Measurements from ENCODE around the gene MBLAC1. TPM values are rescaled to one million over a fixed set of nuclear protein-coding genes. Genes with fewer than 3 reads are reported as not detected.

MBLAC1 gene
- total and polyA plus RNA-seq, 2 donors from 2014 or later: 2.4 to 3.7 TPM

DNA sequence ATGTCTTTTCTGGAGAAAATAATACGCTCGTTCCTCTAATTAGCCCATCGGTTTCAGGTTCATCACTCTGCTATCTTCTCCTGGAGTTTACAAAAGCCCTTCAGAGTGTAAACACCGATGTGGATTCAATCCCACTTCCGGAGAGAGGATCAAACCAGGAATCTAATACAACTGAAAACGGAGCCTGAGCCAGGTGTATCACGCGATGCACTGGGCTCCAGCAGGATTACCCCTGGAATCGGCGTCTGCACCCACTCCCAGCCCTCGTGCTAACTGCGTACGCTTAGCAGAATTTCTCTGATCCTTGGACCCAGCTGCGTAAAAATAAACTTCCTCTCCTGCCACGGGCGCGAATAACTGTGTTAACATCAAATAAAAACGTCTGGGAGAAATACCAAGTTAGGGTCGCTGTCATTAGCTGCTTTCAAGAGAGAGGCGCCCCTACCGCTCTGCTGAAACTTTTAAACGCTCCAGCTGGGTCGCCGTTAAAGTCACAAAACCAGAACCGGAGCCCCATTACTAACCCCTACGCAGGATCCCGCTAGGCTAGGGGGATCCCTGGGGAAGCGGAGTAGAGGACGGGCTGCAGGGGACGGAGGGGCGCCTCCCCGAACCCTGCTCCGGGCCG is 45.7 kb upstream of the MBLAC1 start:
- peaks cover 0 to 3% (median 0%) of the 10 kb centered on the region in 3 donors for H3K9me3 ChIP-seq (ENCODE audit: control insufficient read depth in 2 of 3, insufficient read depth in 1 of 3, low read length in 3 of 3)
- peaks cover 0 to 11% (median 4%) of the 10 kb centered on the region in 3 donors for H3K36me3 ChIP-seq (ENCODE audit: control insufficient read depth in 2 of 3, insufficient read depth in 3 of 3, low read length in 3 of 3)
- H3K4me3 ChIP-seq (ENCODE audit: low read length in 3 of 3): peak overlapping the region; percentile 97 to 98 (median 98)
- no peaks in the 10 kb centered on the region for H3K27me3 ChIP-seq (ENCODE audit: control insufficient read depth, insufficient read depth, low read length)
- peak in 3 of 5 donors; percentile 26 to 64 (median 50) for DNase-seq
- no peak for FAIRE-seq
- peaks cover 2 to 21% (median 10%) of the 10 kb centered on the region in 3 donors for H3K4me1 ChIP-seq (ENCODE audit: control insufficient read depth in 2 of 3, insufficient read depth in 2 of 3, low read depth in 1 of 3, low read length in 3 of 3)
- H3K27ac ChIP-seq (ENCODE audit: low read depth in 2 of 2, low read length in 2 of 2): peak overlapping the region; percentile 53 to 71
- TF ChIP-seq, protein P1, sequence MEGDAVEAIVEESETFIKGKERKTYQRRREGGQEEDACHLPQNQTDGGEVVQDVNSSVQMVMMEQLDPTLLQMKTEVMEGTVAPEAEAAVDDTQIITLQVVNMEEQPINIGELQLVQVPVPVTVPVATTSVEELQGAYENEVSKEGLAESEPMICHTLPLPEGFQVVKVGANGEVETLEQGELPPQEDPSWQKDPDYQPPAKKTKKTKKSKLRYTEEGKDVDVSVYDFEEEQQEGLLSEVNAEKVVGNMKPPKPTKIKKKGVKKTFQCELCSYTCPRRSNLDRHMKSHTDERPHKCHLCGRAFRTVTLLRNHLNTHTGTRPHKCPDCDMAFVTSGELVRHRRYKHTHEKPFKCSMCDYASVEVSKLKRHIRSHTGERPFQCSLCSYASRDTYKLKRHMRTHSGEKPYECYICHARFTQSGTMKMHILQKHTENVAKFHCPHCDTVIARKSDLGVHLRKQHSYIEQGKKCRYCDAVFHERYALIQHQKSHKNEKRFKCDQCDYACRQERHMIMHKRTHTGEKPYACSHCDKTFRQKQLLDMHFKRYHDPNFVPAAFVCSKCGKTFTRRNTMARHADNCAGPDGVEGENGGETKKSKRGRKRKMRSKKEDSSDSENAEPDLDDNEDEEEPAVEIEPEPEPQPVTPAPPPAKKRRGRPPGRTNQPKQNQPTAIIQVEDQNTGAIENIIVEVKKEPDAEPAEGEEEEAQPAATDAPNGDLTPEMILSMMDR (IDR thresholded peaks at IDR 0.05; ENCODE audit: borderline replicate concordance, extremely low read depth, insufficient read depth): no peak
- intact Hi-C loops (cut with DNase I): no loop called here
- peak overlapping the region; percentile 87 to 96 (median 96) for H3K9ac ChIP-seq (ENCODE audit: low read length in 3 of 3)

DNA sequence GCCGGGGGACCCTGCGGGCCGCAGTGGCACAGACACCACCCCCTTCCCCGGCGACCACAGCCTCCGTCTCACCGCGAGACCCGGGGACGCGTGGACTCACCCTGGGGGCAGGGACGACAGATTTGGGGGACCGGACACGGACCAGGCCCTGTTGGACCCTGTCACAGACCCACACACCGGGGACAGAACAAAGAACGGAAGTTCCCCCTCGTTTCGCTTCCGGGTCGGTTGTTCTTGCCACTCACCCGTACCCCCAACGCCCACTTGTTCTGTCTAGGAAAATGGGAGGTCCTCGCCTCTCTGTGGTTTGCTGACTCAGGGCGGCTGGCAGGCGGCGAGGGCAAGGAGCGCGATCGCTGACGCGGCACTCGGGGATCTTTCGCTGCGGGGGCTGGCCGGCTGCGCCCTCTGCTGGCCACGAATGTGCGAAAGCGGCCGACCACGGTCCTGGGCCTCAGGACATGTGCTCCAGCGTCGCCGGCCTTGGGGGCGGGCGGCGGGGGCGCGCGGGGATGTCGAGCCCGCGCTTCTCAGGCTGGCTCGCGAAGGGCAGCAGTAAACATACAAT is 45.1 kb upstream of the MBLAC1 start, which contains the start of gene ZNF3:
Gene ZNF3, minus strand, starts transcription at position 189 of the 568 bp plus-strand sequence. CDS start 4,366 bp downstream, outside the sequence.
- Histone ChIP-seq H3K27ac (ENCODE audit: low read depth in 2 of 2, low read length in 2 of 2) (peak within 1 kb of the TSS; percentile 71 to 81), H3K4me3 (ENCODE audit: low read length in 3 of 3) (peak within 1 kb of the TSS; percentile 97 to 98 (median 98)), H3K4me1 (ENCODE audit: control insufficient read depth in 2 of 3, insufficient read depth in 2 of 3, low read depth in 1 of 3, low read length in 3 of 3) (peaks cover 2 to 21% (median 10%) of the 10 kb centered on the region in 3 donors), H3K36me3 (ENCODE audit: control insufficient read depth in 2 of 3, insufficient read depth in 3 of 3, low read length in 3 of 3) (peaks cover 0 to 11% (median 4%) of the 10 kb centered on the region in 3 donors), H3K9ac (ENCODE audit: low read length in 3 of 3) (peak within 1 kb of the TSS; percentile 87 to 96 (median 96)), H3K9me3 (ENCODE audit: control insufficient read depth in 2 of 3, insufficient read depth in 1 of 3, low read length in 3 of 3) (peaks cover 0 to 3% (median 0%) of the 10 kb centered on the region in 3 donors), H3K27me3 (ENCODE audit: control insufficient read depth, insufficient read depth, low read length) (no peaks in the 10 kb centered on the region)
- peak; percentile 85 for FAIRE-seq
- intact Hi-C loops (cut with DNase I): no loop called here
- DNase-seq: peak; percentile 99 to 100 (median 100)
- TF ChIP-seq, protein P1 (IDR thresholded peaks at IDR 0.05; ENCODE audit: borderline replicate concordance, extremely low read depth, insufficient read depth): peak; percentile 92

DNA sequence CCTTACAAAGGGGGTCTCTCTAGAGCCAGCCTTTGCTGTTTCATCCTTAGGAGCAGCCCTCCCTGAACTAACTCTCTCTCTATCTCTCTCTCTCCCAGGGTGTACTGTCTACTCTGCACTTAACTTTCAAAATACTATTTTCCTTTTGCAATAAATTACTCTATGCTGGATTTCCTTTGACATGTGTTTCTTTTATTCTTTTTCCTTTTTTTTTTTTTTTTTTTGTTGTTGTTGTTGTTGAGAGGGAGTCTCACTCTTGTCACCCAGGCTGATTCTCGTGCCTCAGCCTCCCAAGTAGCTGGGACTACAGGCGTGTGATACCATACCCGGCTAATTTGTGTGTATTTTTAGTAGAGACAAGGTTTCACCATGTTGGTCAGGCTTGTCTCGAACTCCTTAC is 43.8 kb upstream of the MBLAC1 start:
- intact Hi-C loops (cut with DNase I): no loop called here
- H3K4me1 ChIP-seq (ENCODE audit: control insufficient read depth in 2 of 3, insufficient read depth in 2 of 3, low read depth in 1 of 3, low read length in 3 of 3): peaks cover 2 to 21% (median 10%) of the 10 kb centered on the region in 3 donors
- H3K4me3 ChIP-seq (ENCODE audit: low read length in 3 of 3): peak overlapping the region in 1 of 3 donors; percentile 98
- peaks cover 0 to 8% (median 4%) of the 10 kb centered on the region in 3 donors for H3K36me3 ChIP-seq (ENCODE audit: control insufficient read depth in 2 of 3, insufficient read depth in 3 of 3, low read length in 3 of 3)
- no peak overlapping the region for H3K9ac ChIP-seq (ENCODE audit: low read length in 3 of 3)
- FAIRE-seq: no peak
- no peak for DNase-seq
- no peaks in the 10 kb centered on the region for H3K9me3 ChIP-seq (ENCODE audit: control insufficient read depth in 2 of 3, insufficient read depth in 1 of 3, low read length in 3 of 3)
- peak overlapping the region; percentile 36 to 60 for H3K27ac ChIP-seq (ENCODE audit: low read depth in 2 of 2, low read length in 2 of 2)
- TF ChIP-seq, protein P1 (IDR thresholded peaks at IDR 0.05; ENCODE audit: borderline replicate concordance, extremely low read depth, insufficient read depth): no peak
- H3K27me3 ChIP-seq (ENCODE audit: control insufficient read depth, insufficient read depth, low read length): no peaks in the 10 kb centered on the region
